HL-60/S4 treated with retinoic acid at 250 ng/mL for 4 days and 3 days (cell line): ENCODE data around the gene TRPV2.
"Not testable (repeated sequence)": the region's sequence is repeated elsewhere in the genome, so short reads cannot be mapped to it uniquely, and the experiment has no call there.

Experiments
- in situ Hi-C: fragments of 300-500 bp; cut with MboI; formaldehyde crosslinking; loops from 2 replicates; pipeline ENCODE4 v1.7.0; 2022; ENCODE audit warnings: low sequenced_read_pairs

Gene TRPV2

GRCh38 chr17:16415031-16415924, at the start of gene TRPV2:
Gene TRPV2, plus strand, starts transcription at chr17:16415571. Its CDS starts 2,098 bp downstream, at chr17:16417669.
- in situ Hi-C loops, result no loop called here

GRCh38 chr17:16371742-16372141, 43.6 kb upstream of the TRPV2 start:
- in situ Hi-C loops, result no loop called here

- in situ Hi-C loops, result no loop called here
Measured at GRCh38 chr17:16374146-16374938, 41.0 kb upstream of the TRPV2 start.

GRCh38 chr17:16377941-16378341, 37.4 kb upstream of the TRPV2 start:
- in situ Hi-C loops, result no loop called here

GRCh38 chr17:16378636-16379282, 36.6 kb upstream of the TRPV2 start:
- in situ Hi-C loops, result no loop called here

DNA sequence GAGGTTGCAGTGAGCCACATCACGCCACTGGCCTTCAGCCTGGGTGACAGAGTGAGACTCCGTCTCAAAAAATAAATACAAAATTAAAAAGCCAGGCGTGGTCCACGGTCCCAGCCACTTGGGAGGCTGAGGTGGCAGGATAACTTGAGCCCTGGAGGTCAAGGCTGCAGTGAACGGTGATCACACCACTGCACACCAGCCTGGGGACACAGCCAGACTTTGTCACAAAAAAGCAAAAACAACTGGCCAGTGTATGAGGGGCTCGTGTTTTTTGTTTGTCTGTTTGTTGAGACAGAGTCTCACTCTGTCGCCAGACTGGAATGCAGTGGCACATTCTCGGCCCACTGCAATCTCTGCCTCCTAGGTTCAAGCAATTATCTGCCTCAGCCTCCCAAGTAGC, 35.7 kb upstream of the TRPV2 start:
- in situ Hi-C loops, result no loop called here

- in situ Hi-C loops, result no loop called here
Measured at GRCh38 chr17:16380640-16381495, 34.5 kb upstream of the TRPV2 start, which contains the start of gene UBB. Gene UBB, plus strand, starts transcription at chr17:16381091. Its CDS starts 817 bp downstream, at chr17:16381908.

DNA sequence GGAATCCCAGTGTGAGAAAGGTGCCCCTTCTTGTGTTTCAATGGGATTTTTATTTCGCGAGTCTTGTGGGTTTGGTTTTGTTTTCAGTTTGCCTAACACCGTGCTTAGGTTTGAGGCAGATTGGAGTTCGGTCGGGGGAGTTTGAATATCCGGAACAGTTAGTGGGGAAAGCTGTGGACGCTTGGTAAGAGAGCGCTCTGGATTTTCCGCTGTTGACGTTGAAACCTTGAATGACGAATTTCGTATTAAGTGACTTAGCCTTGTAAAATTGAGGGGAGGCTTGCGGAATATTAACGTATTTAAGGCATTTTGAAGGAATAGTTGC, 33.9 kb upstream of the TRPV2 start:
- in situ Hi-C loops, result no loop called here

DNA sequence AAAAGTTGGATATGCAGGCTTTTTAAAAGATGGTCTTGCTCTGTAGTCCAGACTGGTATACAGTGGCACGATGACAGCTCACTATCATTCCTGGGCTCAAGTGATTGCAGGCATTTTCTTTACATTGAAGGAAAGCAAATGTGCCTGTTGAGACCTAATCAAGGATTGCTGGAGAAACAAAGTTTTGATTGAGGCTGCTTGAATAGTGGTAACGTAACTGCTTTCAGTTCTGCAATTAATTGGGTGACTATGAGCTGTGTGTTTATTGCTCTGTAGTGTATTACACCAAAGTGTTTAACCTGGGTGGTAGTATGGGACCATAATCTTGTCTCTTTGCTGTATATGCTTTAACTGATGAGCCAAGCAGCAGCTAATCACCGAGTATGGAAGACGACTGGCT, 32.2 kb upstream of the TRPV2 start:
- in situ Hi-C loops, result no loop called here

- in situ Hi-C loops, result no loop called here
Measured at GRCh38 chr17:16383772-16384287, 31.5 kb upstream of the TRPV2 start.

DNA sequence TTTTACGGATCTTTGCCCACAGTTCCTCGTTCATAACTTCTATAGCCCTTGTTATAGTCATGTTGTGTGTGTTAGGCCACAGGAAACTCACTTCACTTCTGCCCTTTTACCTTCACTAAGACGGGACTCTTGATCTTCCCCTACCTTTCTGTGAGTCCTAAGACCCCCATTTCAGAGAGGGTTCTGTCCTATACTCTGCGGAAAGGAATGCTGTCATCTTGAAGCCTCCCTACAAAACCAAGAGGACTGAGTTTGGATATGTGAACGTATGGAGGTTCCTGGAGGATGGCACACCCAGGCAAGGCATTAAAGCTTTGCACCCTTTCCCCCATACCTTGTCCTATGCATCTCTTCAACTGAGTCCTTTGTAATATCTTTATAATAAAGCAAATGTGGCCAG, 30.8 kb upstream of the TRPV2 start:
- in situ Hi-C loops, result no loop called here

- in situ Hi-C loops, result not testable (repeated sequence)
Measured at GRCh38 chr17:16386126-16386507, 29.3 kb upstream of the TRPV2 start.

- in situ Hi-C loops, result no loop called here
Measured at GRCh38 chr17:16391451-16391850, 23.9 kb upstream of the TRPV2 start.

GRCh38 chr17:16392491-16392890, 22.9 kb upstream of the TRPV2 start:
- in situ Hi-C loops, result not testable (repeated sequence)

- in situ Hi-C loops, result not testable (repeated sequence)
Measured at GRCh38 chr17:16395887-16396286, 19.5 kb upstream of the TRPV2 start.

DNA sequence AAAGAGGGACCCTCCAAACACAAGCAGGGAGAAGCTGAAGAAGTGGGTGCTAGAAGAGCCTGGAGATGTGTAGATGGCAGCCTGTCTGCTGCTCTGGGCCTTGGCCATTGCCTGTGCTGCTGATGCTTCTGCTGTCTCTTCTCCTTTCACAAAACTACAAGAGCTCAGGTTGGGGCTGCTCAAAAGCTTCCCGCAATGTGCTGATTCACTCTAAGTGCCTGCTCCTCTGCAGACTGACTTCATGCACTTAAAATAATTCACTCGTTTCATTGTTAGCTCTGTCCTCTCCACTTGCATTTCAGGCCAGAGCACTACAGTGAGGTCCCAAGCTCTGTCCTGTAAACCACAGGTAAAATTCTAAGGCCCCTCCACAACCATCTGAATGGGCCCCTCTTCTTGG, 18.7 kb upstream of the TRPV2 start:
- in situ Hi-C loops, result not testable (repeated sequence)

GRCh38 chr17:16398270-16399267, 16.8 kb upstream of the TRPV2 start:
- in situ Hi-C loops, result no loop called here

DNA sequence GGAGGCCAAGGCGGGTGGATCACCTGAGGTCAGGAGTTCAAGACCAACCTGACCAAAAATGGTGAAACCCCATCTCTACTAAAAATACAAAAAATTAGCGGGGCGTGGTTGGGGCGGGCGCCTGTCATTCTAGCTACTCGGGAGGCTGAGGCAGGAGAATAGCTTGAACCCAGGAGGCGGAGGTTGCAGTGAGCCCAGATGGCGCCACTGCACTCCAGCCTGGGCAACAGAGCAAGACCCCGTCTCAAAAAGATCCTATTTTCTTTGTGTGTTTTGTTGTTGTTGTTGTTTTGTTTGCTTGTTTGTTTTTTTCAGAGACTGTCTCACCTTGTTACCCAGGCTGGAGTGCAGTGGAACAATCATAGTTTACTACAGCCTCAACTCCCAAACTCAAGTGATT, 11.5 kb upstream of the TRPV2 start:
- in situ Hi-C loops, result not testable (repeated sequence)
